T-cell (primary cell): ENCODE data around the gene HOXA9. TPM values are rescaled to one million over a fixed set of nuclear protein-coding genes. Genes with fewer than 3 reads are reported as not detected.
A peak's percentile ranks its signal among the peaks of the same experiment; 100 is the strongest.

Experiments used
- ATAC-seq, 4 experiments: fragments of 200-7000 bp in 3 of 4; fragments of 150-1000 bp in 1 of 4; cut with Tn5 transposase; replicated peaks in 1 of 4; 1 replicate in 3 of 4; 2 replicates in 1 of 4; pipeline ENCODE4 v1.10.0; 2021; ENCODE audit warnings: moderate library complexity in 3 of 4, mild to moderate bottlenecking in 2 of 4, moderate number of reproducible peaks in 1 of 4
- CTCF ChIA-PET, 2 donors: fragments of 300-600 bp; sonication (Branson Sonifier 250); formaldehyde crosslinking; loops; one replicate each; lab custom pipeline; 2022; ENCODE audit warnings: antibody characterized with exemption in 2 of 2; lab: Charles Lee
- POLR2A ChIA-PET, 2 donors: fragments of 300-600 bp; sonication (Branson Sonifier 250); formaldehyde crosslinking; loops; one replicate each; lab custom pipeline; 2022; ENCODE audit warnings: antibody characterized with exemption in 2 of 2; lab: Charles Lee
- DNase-seq, 35 experiments: peaks; one replicate each; pipeline versions ENCODE4 v3.0.0 to v3.0.0-alpha.2; 2013 to 2023
- H3K27ac ChIP-seq: one replicate; pipeline ENCODE4 v1.5.1; 2013; ENCODE audit warnings: low read length
- H3K27me3 ChIP-seq, 2 experiments: replicated peaks in 1 of 2; 1 replicate in 1 of 2; 2 replicates in 1 of 2; pipeline versions ENCODE4 v1.6.1 to v1.7.0; 2013; ENCODE audit warnings: low read length in 1 of 2, mixed read lengths in 1 of 2; ENCODE audit not compliant: control insufficient read depth in 2 of 2, insufficient read depth in 2 of 2; ENCODE audit errors: extremely low read depth in 1 of 2
- H3K36me3 ChIP-seq, 2 donors: 1 replicate in 1 of 2; 2 replicates in 1 of 2; pipeline versions ENCODE4 v1.6.1 to v1.7.0; 2013; ENCODE audit warnings: low read length in 1 of 2; ENCODE audit not compliant: control insufficient read depth in 2 of 2, insufficient read depth in 1 of 2; ENCODE audit errors: extremely low read depth in 1 of 2
- H3K4me1 ChIP-seq, 2 experiments: 1 replicate in 1 of 2; 2 replicates in 1 of 2; pipeline versions ENCODE4 v1.6.1 to v1.7.0; 2013; ENCODE audit warnings: low read length in 2 of 2, mixed read lengths in 1 of 2; ENCODE audit not compliant: insufficient read depth in 2 of 2, control insufficient read depth in 1 of 2; ENCODE audit errors: extremely low read depth in 1 of 2
- H3K4me3 ChIP-seq, 2 donors: 1 replicate in 1 of 2; 2 replicates in 1 of 2; pipeline versions ENCODE4 v1.5.1 to v1.7.0; 2013; ENCODE audit warnings: mild to moderate bottlenecking in 2 of 2, low read length in 1 of 2, moderate library complexity in 1 of 2; ENCODE audit not compliant: control insufficient read depth in 1 of 2; ENCODE audit errors: extremely low read depth in 1 of 2
- H3K9me3 ChIP-seq: 2 replicates; pipeline ENCODE4 v1.7.0; 2013
- H3K27ac Mint-ChIP-seq, 2 donors: one replicate each; pipeline ENCODE4 v1.8.0; 2020 to 2021; ENCODE audit warnings: mild to moderate bottlenecking in 2 of 2, mixed read lengths in 2 of 2
- H3K27me3 Mint-ChIP-seq, 2 donors: one replicate each; pipeline ENCODE4 v1.8.0; 2021 to 2022; ENCODE audit warnings: mixed read lengths in 2 of 2
- H3K36me3 Mint-ChIP-seq: one replicate; pipeline ENCODE4 v1.8.0; 2021; ENCODE audit warnings: mixed read lengths
- H3K4me1 Mint-ChIP-seq, 3 donors: one replicate each; pipeline ENCODE4 v1.8.0; 2020 to 2022; ENCODE audit warnings: mixed read lengths in 3 of 3, mild to moderate bottlenecking in 1 of 3
- H3K4me3 Mint-ChIP-seq, 3 donors: one replicate each; pipeline ENCODE4 v1.8.0; 2020 to 2022; ENCODE audit warnings: mild to moderate bottlenecking in 3 of 3, mixed read lengths in 3 of 3, moderate library complexity in 3 of 3
- H3K9me3 Mint-ChIP-seq, 3 donors: one replicate each; pipeline ENCODE4 v1.8.0; 2020 to 2022; ENCODE audit warnings: mixed read lengths in 3 of 3
- whole genome bisulfite sequencing: methylation state at CpG from one replicate; pipeline ENCODE4 v1.1.5; 2013; ENCODE audit warnings: missing lambda C conversion rate; ENCODE audit not compliant: insufficient coverage; 5-methylcytosine and 5-hydroxymethylcytosine counted together
- total RNA-seq, 35 experiments: library from RNA in 6 of 35; stranded (reverse) in 6 of 35; fragments of 120-200 nt in 1 of 35; gene quantifications; one replicate each; pipeline versions ENCODE4 v1.2.1 to v1.2.4 and lab custom pipeline; 2013 to 2026

HOXA9 gene
- total RNA-seq, 5 donors from 2014 or later (not counting 1 experiment from before 2014, with no cell fraction given), result 0.57 to 0.95 (median 0.79) TPM

DNA sequence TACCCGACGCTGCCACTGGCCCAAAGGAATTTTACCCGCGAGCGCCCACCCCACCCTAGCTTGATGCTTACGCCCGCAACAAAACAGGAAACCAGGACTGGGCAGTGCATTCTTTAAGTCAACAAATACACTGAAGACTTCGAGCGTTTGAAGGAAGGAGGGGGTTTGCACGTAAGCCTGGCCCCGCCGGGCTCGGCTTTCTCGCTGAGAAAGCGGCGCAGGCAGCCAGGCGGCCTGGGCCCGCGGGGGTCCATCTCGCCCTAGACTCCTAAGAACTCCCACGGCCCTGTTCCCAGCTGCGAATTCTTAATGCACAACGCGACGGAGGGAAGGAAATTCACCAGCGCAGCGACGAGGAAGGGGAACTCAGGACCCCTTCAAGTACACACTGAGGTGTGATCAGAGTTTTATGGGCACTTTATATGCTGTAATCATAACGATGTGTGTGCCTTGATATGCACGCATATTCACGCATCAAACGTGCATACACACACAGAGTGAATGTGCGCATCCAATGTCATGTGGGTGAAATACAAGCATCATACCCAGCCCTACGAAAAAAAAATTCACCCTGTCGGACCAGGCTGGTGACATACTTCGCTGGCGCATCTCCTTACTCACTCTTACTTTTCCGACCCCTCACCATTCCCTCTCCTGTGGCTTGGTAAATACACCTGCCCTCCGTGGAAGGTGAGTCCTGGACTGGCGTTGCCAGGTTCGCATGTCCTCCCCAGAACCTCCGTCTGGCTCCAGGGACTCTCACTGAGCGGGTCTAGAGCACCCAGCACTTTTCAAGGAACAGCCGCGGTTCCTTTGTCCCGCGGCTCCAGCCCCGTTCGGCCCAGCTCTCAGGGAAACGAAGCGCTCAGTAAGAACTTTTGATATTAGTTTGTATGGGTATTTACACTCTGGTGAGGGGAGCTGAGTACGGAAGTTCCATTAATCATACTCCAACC, 40.3 kb upstream of the HOXA9 start:
- Histone ChIP-seq H3K4me3 (peak overlapping the region in 1 of 2 donors; percentile 1), H3K4me1 (peaks cover 6 to 39% of the 10 kb centered on the region in 2 experiments), H3K27ac (no peak overlapping the region), H3K36me3 (no peaks in the 10 kb centered on the region), H3K27me3 (peaks cover 36 to 85% of the 10 kb centered on the region in 2 experiments), H3K9me3 (no peaks in the 10 kb centered on the region)
- Mint-ChIP-seq H3K36me3 (no peaks in the 10 kb centered on the region), H3K4me1 (peaks cover 40 to 46% (median 41%) of the 10 kb centered on the region in 3 donors), H3K9me3 (no peaks in the 10 kb centered on the region), H3K27ac (peak overlapping the region in 1 of 2 donors; percentile 17), H3K4me3 (peak overlapping the region in 1 of 3 donors; percentile 57), H3K27me3 (peaks cover 87 to 94% of the 10 kb centered on the region in 2 donors)
- ATAC-seq (no peak), DNase-seq (no peak)
- WGBS, result 5% methylated on average over 33 of the region's 52 CpGs
- ChIA-PET CTCF (interaction anchor here in 1 of 2 donors (0.5 kb wide), 1 partner anchor 59 kb away, joined by 3 read pairs; no protein-coding TSS in a partner anchor), POLR2A (no interaction called here)

DNA sequence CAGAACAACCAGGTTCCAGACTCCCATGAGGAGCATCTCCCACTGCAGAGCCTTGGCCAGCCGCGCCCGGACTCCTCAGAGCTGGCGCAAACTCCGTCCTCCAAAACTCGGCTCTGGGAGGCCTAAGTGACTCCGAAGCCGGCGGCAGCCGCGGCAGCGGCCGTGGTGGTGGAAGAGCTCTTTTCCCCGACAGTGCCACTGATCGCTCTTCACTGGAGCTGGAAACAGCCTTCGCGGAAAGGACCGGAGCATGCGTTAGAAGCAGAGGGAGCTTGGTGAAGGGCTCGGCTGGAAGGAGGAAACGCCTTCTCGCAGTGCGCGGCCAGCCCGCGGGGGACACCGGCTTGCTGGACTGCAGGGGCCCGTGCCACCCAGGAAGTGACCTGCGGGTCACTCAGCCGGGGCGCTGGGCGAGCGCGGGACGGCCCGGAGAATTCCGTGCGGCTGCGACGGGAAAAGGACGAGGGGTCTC, 39.5 kb upstream of the HOXA9 start:
- Histone ChIP-seq H3K36me3 (no peaks in the 10 kb centered on the region), H3K27ac (no peak overlapping the region), H3K9me3 (no peaks in the 10 kb centered on the region), H3K4me3 (peak overlapping the region in 1 of 2 donors; percentile 1), H3K27me3 (peaks cover 37 to 84% of the 10 kb centered on the region in 2 experiments), H3K4me1 (peaks cover 6 to 40% of the 10 kb centered on the region in 2 experiments)
- peak overlapping the region in 1 of 3 donors; percentile 57 for H3K4me3 Mint-ChIP-seq
- ATAC-seq (no peak), DNase-seq (no peak)
- ChIA-PET POLR2A (no interaction called here), CTCF (interaction anchor here in 1 of 2 donors (0.5 kb wide), 1 partner anchor 58 kb away, joined by 3 read pairs; no protein-coding TSS in a partner anchor)
- no peak overlapping the region for H3K27ac Mint-ChIP-seq
- WGBS, result 9% methylated on average over 41 of the region's 41 CpGs
- no peaks in the 10 kb centered on the region for H3K9me3 Mint-ChIP-seq
- peaks cover 39 to 45% (median 40%) of the 10 kb centered on the region in 3 donors for H3K4me1 Mint-ChIP-seq
- peaks cover 85 to 91% of the 10 kb centered on the region in 2 donors for H3K27me3 Mint-ChIP-seq
- no peaks in the 10 kb centered on the region for H3K36me3 Mint-ChIP-seq

DNA sequence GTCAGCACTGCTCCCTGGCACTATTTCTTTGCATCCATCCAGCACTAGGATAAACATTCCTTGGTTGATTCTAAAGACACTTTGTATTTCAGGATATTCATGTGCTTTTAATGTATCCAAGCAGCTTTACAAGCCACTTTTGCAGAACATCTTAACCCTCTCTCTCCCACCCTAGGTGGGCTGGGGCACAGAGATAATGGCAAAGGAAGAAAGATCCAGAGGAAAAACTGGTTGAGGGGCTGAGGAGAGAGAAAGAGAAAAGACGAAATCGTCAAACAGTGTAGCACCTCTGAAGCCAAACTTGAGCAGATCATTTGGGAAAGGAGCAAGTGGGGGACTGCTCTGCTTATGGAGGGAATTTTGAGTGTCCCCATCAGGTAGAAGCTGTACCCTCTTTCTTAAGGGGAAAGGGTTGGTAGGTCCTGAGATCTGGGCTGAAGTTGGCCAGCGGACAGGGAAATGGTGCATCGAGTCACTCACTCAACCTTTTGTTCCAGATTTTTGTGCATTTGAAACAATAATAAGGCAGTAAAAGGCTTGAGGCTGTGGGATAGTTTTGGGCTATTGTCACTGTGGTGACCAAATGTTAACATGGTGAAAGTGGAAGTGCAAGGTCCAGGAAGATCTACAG, 38.7 kb upstream of the HOXA9 start:
- Mint-ChIP-seq H3K36me3 (no peaks in the 10 kb centered on the region), H3K9me3 (no peaks in the 10 kb centered on the region), H3K4me1 (peaks cover 42 to 46% (median 43%) of the 10 kb centered on the region in 3 donors), H3K4me3 (peak overlapping the region in 1 of 3 donors; percentile 6), H3K27me3 (peaks cover 83 to 86% of the 10 kb centered on the region in 2 donors), H3K27ac (no peak overlapping the region)
- POLR2A ChIA-PET, result no interaction called here
- 19% methylated on average over 4 of the region's 4 CpGs for WGBS
- peaks cover 37 to 80% of the 10 kb centered on the region in 2 experiments for H3K27me3 ChIP-seq
- no peaks in the 10 kb centered on the region for H3K9me3 ChIP-seq
- no peak for DNase-seq
- no peak for ATAC-seq
- CTCF ChIA-PET, result no interaction called here
- no peak overlapping the region for H3K27ac ChIP-seq
- H3K4me3 ChIP-seq, result no peak overlapping the region
- peaks cover 6 to 44% of the 10 kb centered on the region in 2 experiments for H3K4me1 ChIP-seq
- no peaks in the 10 kb centered on the region for H3K36me3 ChIP-seq

DNA sequence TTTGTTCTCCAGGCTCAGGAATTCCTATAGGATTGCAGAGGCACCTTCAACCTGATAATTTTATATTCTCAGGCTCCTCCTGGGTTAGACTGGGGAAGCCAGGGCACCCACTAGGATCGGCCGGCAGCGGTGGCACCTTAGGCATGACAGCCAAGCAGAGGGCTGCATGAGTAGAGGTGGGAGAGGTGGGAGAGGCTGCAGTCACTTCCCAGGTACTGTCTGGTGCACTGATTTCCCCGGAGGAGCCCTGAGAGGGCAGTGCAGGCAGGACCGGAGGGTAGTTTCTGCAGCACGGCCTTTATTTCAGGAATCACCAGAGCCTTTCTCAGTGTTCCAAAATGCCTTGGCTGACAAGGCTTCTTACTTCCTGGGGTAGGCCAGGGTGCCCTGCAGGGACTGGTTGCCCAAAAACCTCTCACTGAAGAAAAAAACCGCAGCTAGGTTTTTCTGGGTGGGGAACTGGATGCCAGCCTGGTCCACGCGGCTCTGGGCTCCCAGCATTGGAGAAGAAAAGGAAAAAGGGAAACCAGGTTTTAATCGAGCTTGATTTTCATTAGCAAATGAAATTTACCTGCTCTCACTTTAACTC, 38.1 kb upstream of the HOXA9 start:
- Histone ChIP-seq H3K27ac (no peak overlapping the region), H3K9me3 (no peaks in the 10 kb centered on the region), H3K27me3 (peaks cover 37 to 82% of the 10 kb centered on the region in 2 experiments), H3K4me1 (peaks cover 6 to 51% of the 10 kb centered on the region in 2 experiments), H3K4me3 (no peak overlapping the region), H3K36me3 (no peaks in the 10 kb centered on the region)
- 18% methylated on average over 7 of the region's 10 CpGs for WGBS
- ChIA-PET CTCF (no interaction called here), POLR2A (no interaction called here)
- peak overlapping the region in 1 of 3 donors; percentile 6 for H3K4me3 Mint-ChIP-seq
- DNase-seq (no peak), ATAC-seq (no peak)
- H3K27me3 Mint-ChIP-seq, result peaks cover 81 to 85% of the 10 kb centered on the region in 2 donors
- peak overlapping the region in 1 of 2 donors; percentile 37 for H3K27ac Mint-ChIP-seq
- no peaks in the 10 kb centered on the region for H3K9me3 Mint-ChIP-seq
- H3K36me3 Mint-ChIP-seq, result no peaks in the 10 kb centered on the region
- peaks cover 43 to 49% (median 46%) of the 10 kb centered on the region in 3 donors for H3K4me1 Mint-ChIP-seq

DNA sequence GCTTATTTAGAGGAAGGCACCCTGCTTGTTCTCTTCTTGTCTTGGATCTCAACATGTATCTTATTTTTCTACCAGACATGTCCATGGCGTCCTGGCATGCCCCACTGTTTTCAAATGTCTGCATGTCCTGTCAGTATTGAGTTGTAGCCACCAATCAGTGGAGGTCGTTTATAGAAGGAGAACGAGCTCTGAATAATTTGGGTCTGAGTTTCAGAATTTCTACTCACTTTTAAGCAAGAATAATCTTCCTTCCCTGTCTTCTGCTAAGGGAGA, 37.5 kb upstream of the HOXA9 start:
- ATAC-seq (no peak), DNase-seq (no peak)
- H3K9me3 Mint-ChIP-seq, result no peaks in the 10 kb centered on the region
- Histone ChIP-seq H3K4me3 (no peak overlapping the region), H3K4me1 (peaks cover 6 to 55% of the 10 kb centered on the region in 2 experiments), H3K27me3 (peaks cover 35 to 82% of the 10 kb centered on the region in 2 experiments), H3K36me3 (no peaks in the 10 kb centered on the region), H3K9me3 (no peaks in the 10 kb centered on the region), H3K27ac (no peak overlapping the region)
- no peak overlapping the region for H3K4me3 Mint-ChIP-seq
- H3K27me3 Mint-ChIP-seq, result peaks cover 84 to 87% of the 10 kb centered on the region in 2 donors
- peaks cover 49 to 55% (median 51%) of the 10 kb centered on the region in 3 donors for H3K4me1 Mint-ChIP-seq
- WGBS, result no CpG with 5 or more reads among the region's 3 CpGs
- no peaks in the 10 kb centered on the region for H3K36me3 Mint-ChIP-seq
- CTCF ChIA-PET, result no interaction called here
- H3K27ac Mint-ChIP-seq, result peak overlapping the region in 1 of 2 donors; percentile 43
- POLR2A ChIA-PET, result no interaction called here
